Activated T-cell treated with anti-CD3 and anti-CD28 coated beads for 24 hours (primary cell): ENCODE measurements around the gene GRIN2A.

Source experiments
- DNase-seq: peaks from one replicate; pipeline ENCODE4 v3.0.0-alpha.2; 2020; ENCODE audit warnings: low read depth

Gene GRIN2A

GRCh38 chr16:10181196-10182162 is 749 bp downstream of the GRIN2A start:
- peak; percentile 28 for DNase-seq

GRCh38 chr16:10180771-10181163 is 1.5 kb downstream of the GRIN2A start:
- DNase-seq: peak; percentile 11

- DNase-seq: no peak
Observed at GRCh38 chr16:10180042-10180770, 2.0 kb downstream of the GRIN2A start.

GRCh38 chr16:10178526-10178925 is 3.7 kb downstream of the GRIN2A start:
- DNase-seq: no peak

GRCh38 chr16:10178080-10178479 is 4.1 kb downstream of the GRIN2A start:
- DNase-seq: no peak

- DNase-seq: no peak
Observed at GRCh38 chr16:10172848-10173655, 9.2 kb downstream of the GRIN2A start.

- DNase-seq: no peak
Observed at GRCh38 chr16:10171221-10171620, 11.0 kb downstream of the GRIN2A start.

- DNase-seq: no peak
Observed at GRCh38 chr16:10169904-10170410, 12.3 kb downstream of the GRIN2A start.

- DNase-seq: no peak
Observed at GRCh38 chr16:10169031-10169430, 13.2 kb downstream of the GRIN2A start.

- DNase-seq: no peak
Observed at GRCh38 chr16:10168258-10168657, 14.0 kb downstream of the GRIN2A start.

GRCh38 chr16:10165643-10166042 is 16.6 kb downstream of the GRIN2A start:
- DNase-seq: no peak

- DNase-seq: no peak
Observed at GRCh38 chr16:10162981-10163380, 19.2 kb downstream of the GRIN2A start.

- no peak for DNase-seq
Observed at GRCh38 chr16:10156099-10156498, 26.1 kb downstream of the GRIN2A start.

- no peak for DNase-seq
Observed at GRCh38 chr16:10154389-10154788, 27.8 kb downstream of the GRIN2A start.

GRCh38 chr16:10153985-10154384 is 28.2 kb downstream of the GRIN2A start:
- no peak for DNase-seq

GRCh38 chr16:10151718-10152117 is 30.5 kb downstream of the GRIN2A start:
- no peak for DNase-seq

- DNase-seq: no peak
Observed at GRCh38 chr16:10150906-10151305, 31.3 kb downstream of the GRIN2A start.

- no peak for DNase-seq
Observed at GRCh38 chr16:10145542-10146035, 36.6 kb downstream of the GRIN2A start.

GRCh38 chr16:10141671-10142070 is 40.6 kb downstream of the GRIN2A start:
- DNase-seq: no peak

- no peak for DNase-seq
Observed at GRCh38 chr16:10138881-10139280, 43.3 kb downstream of the GRIN2A start.

GRCh38 chr16:10137341-10137740 is 44.9 kb downstream of the GRIN2A start:
- DNase-seq: no peak

- DNase-seq: no peak
Observed at GRCh38 chr16:10136916-10137315, 45.3 kb downstream of the GRIN2A start.
